Naive thymus-derived CD8-positive, alpha-beta T cell (primary cell): ENCODE data around the gene SNX11. TPM values are rescaled to one million over a fixed set of nuclear protein-coding genes. Genes with fewer than 3 reads are reported as not detected.
"Not testable (repeated sequence)": the region's sequence is repeated elsewhere in the genome, so short reads cannot be mapped to it uniquely, and the experiment has no call there.

Experiments
- ATAC-seq, 2 donors: fragments of 150-1000 bp; cut with Tn5 transposase in 1 of 2; sonication (Bioruptor Pico), chemical (Tn5 transposase) in 1 of 2; 1 replicate in 1 of 2; 2 replicates in 1 of 2; pipeline ENCODE4 v1.10.0; 2021; ENCODE audit warnings: mild to moderate bottlenecking in 2 of 2, moderate library complexity in 2 of 2
- POLR2A ChIA-PET: fragments of 350-600 bp; sonication (Branson Sonifier 250); formaldehyde crosslinking; loops from one replicate; lab custom pipeline; 2021; ENCODE audit warnings: antibody characterized with exemption; lab: Charles Lee
- DNase-seq, 10 donors: peaks; one replicate each; pipeline versions ENCODE4 v3.0.0 to v3.0.0-alpha.2; 2020 to 2022
- H3K27ac Mint-ChIP-seq, 10 donors: one replicate each; pipeline ENCODE4 v1.8.0; 2020 to 2022; ENCODE audit warnings: mild to moderate bottlenecking in 10 of 10, mixed read lengths in 10 of 10, moderate library complexity in 4 of 10, inconsistent platforms in 1 of 10
- H3K27me3 Mint-ChIP-seq, 5 donors: one replicate each; pipeline ENCODE4 v1.8.0; 2021 to 2022; ENCODE audit warnings: mixed read lengths in 5 of 5
- H3K36me3 Mint-ChIP-seq, 3 donors: one replicate each; pipeline ENCODE4 v1.8.0; 2020 to 2022; ENCODE audit warnings: mixed read lengths in 3 of 3, mild to moderate bottlenecking in 2 of 3, inconsistent platforms in 1 of 3
- H3K4me1 Mint-ChIP-seq, 4 donors: one replicate each; pipeline ENCODE4 v1.8.0; 2021 to 2022; ENCODE audit warnings: mixed read lengths in 4 of 4
- H3K4me3 Mint-ChIP-seq, 10 donors: one replicate each; pipeline ENCODE4 v1.8.0; 2020 to 2022; ENCODE audit warnings: mild to moderate bottlenecking in 10 of 10, mixed read lengths in 10 of 10, moderate library complexity in 6 of 10, inconsistent platforms in 1 of 10
- H3K9me3 Mint-ChIP-seq, 9 donors: one replicate each; pipeline ENCODE4 v1.8.0; 2020 to 2022; ENCODE audit warnings: mixed read lengths in 9 of 9, mild to moderate bottlenecking in 3 of 9, inconsistent platforms in 1 of 9, moderate library complexity in 1 of 9
- polyA plus RNA-seq, 3 donors: library from polyadenylated mRNA; unstranded; fragments of 300-500 nt; fragmentation: Illumina TruSeq; gene quantifications; one replicate each; pipeline ENCODE4 v1.2.3, GENCODE V29; 2021
- total RNA-seq, 8 experiments: library from RNA in 2 of 8; stranded (reverse) in 2 of 8; gene quantifications; one replicate each; pipeline ENCODE4 v1.2.3 and lab custom pipeline; 2021 to 2026

Gene SNX11
- total RNA-seq (10 to 100 TPM; 19.5 to 20.9 TPM), polyA plus RNA-seq (10 to 100 TPM; 18.8 to 28.3 (median 25.6) TPM), total RNA-seq (lab: John Stamatoyannopoulos, UW) (9.3 to 41.4 (median 19.7) reads per million in 6 experiments)

DNA sequence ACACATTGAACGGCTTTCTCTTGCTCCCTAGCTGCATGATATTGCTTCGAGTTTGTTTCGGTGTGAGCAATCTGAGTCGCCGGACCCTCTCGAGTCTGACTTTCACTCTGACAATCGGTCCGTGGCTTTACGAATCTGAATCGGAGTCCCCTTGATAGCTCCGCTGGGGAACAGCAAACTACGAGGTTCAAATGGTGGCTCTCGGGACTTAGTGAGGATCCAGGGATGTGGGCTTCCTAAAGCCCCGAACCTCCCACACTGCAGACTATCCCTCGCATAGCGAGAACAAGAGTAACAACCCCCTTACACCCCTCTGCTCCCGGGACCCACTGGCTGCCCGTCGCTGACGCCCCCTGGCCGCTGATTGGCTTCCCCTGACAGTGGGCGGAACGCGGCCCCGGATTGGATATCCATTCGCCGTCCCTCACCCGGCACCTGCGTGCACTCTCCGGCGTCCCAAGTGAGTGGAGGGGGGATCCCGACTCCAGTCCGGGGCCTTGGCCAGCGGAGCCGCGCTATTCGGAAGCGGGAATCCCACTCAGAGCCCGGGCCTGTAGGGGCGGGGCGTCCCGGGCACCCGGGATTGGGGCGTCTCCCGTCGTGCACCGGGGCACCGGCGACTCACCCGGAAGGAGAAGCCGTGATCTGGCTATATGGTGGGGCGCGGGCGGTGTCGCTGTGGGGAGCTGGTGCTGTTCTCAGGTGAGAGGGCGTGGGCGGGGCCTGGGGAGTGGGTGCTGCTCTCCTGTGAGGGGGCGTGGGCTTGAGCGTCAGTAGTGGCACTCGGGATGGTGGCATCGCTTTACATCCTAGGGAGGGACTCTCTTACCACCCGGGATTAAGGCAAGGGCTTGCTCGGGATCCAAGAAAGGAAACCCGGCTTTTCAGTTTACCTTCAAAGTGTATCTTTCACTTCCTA is at the start of gene SNX11:
Gene SNX11, plus strand, starts transcription at position 630 of the 919 bp plus-strand sequence. CDS start 4,278 bp downstream, outside the sequence.
- peak; percentile 86 to 99 (median 94) for DNase-seq
- Mint-ChIP-seq H3K4me1 (peaks cover 33 to 70% (median 69%) of the 10 kb centered on the region in 4 donors), H3K36me3 (peaks cover 0 to 4% (median 0%) of the 10 kb centered on the region in 3 donors), H3K4me3 (peak within 1 kb of the TSS; percentile 94 to 98 (median 96)), H3K27me3 (no peaks in the 10 kb centered on the region), H3K9me3 (peaks cover 0 to 2% (median 0%) of the 10 kb centered on the region in 9 donors), H3K27ac (peak within 1 kb of the TSS; percentile 88 to 97 (median 94))
- POLR2A ChIA-PET = interaction anchor here (0.5 to 1.5 kb wide), 11 partner anchors 9 to 1570 kb away, joined by 3 to 6 read pairs (median 4); partner anchors contain the start of genes LRRC46, MRPL10 and NFE2L1
- ATAC-seq = peak; percentile 92

DNA sequence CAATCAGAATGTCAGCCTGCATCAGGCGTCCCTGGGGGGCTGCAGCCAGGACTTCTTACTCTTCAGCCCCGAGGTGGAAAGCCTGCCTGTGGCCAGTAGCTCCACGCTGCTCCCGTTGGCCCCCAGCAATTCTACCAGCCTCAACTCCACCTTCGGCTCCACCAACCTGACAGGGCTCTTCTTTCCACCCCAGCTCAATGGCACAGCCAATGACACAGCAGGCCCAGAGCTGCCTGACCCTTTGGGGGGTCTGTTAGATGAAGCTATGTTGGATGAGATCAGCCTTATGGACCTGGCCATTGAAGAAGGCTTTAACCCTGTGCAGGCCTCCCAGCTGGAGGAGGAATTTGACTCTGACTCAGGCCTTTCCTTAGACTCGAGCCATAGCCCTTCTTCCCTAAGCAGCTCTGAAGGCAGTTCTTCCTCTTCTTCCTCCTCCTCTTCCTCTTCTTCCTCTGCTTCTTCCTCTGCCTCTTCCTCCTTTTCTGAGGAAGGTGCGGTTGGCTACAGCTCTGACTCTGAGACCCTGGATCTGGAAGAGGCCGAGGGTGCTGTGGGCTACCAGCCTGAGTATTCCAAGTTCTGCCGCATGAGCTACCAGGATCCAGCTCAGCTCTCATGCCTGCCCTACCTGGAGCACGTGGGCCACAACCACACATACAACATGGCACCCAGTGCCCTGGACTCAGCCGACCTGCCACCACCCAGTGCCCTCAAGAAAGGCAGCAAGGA is 49.0 kb upstream of the SNX11 start:
- peak overlapping the region in 1 of 10 donors; percentile 10 for H3K27ac Mint-ChIP-seq
- DNase-seq = no peak
- H3K36me3 Mint-ChIP-seq = peaks cover 5 to 78% (median 12%) of the 10 kb centered on the region in 3 donors
- H3K27me3 Mint-ChIP-seq = no peaks in the 10 kb centered on the region
- peaks cover 17 to 24% (median 20%) of the 10 kb centered on the region in 4 donors for H3K4me1 Mint-ChIP-seq
- no peak for ATAC-seq
- H3K4me3 Mint-ChIP-seq = no peak overlapping the region
- H3K9me3 Mint-ChIP-seq = no peaks in the 10 kb centered on the region
- POLR2A ChIA-PET = interaction anchor here (1.2 to 1.8 kb wide), 2 partner anchors 9 to 11 kb away, joined by 3 to 6 read pairs; partner anchors contain the start of gene NFE2L1

DNA sequence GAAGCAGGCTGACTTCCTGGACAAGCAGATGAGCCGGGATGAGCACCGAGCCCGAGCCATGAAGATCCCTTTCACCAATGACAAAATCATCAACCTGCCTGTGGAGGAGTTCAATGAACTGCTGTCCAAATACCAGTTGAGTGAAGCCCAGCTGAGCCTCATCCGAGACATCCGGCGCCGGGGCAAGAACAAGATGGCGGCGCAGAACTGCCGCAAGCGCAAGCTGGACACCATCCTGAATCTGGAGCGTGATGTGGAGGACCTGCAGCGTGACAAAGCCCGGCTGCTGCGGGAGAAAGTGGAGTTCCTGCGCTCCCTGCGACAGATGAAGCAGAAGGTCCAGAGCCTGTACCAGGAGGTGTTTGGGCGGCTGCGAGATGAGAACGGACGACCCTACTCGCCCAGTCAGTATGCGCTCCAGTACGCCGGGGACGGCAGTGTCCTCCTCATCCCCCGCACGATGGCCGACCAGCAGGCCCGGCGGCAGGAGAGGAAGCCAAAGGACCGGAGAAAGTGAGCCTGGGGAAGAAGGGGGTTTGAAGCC is 48.4 kb upstream of the SNX11 start:
- no peak for DNase-seq
- POLR2A ChIA-PET = interaction anchor here (1.8 kb wide), 1 partner anchor 12 kb away, joined by 6 read pairs; the partner anchor contains the start of gene NFE2L1
- H3K36me3 Mint-ChIP-seq = peaks cover 5 to 81% (median 12%) of the 10 kb centered on the region in 3 donors
- no peaks in the 10 kb centered on the region for H3K9me3 Mint-ChIP-seq
- no peak overlapping the region for H3K4me3 Mint-ChIP-seq
- ATAC-seq = no peak
- H3K27me3 Mint-ChIP-seq = no peaks in the 10 kb centered on the region
- H3K27ac Mint-ChIP-seq = no peak overlapping the region
- H3K4me1 Mint-ChIP-seq = peaks cover 16 to 20% (median 18%) of the 10 kb centered on the region in 4 donors

DNA sequence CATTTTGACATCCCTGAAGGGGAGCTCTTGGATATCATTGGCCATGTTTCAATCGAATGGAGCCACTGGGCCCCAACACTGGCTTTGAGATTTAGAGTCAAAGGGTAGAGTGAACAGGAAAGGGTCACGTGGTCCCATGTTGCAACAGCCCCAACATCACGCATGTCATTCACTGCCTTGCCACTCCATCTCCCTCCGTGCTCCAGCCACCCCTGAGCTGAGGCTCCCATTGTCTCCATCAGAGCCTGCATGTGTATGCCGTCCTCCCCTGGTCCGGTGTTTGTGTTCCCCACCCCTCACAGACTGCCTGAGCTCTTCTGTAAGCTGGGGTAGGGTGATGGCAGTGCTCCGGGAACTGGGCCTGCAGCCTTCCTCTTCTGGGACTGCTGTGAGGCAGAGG is 47.3 kb upstream of the SNX11 start:
- peaks cover 5 to 86% (median 16%) of the 10 kb centered on the region in 3 donors for H3K36me3 Mint-ChIP-seq
- no peak for DNase-seq
- POLR2A ChIA-PET = no interaction called here
- H3K9me3 Mint-ChIP-seq = no peaks in the 10 kb centered on the region
- peak overlapping the region in 1 of 10 donors; percentile 40 for H3K27ac Mint-ChIP-seq
- no peak for ATAC-seq
- no peak overlapping the region for H3K4me3 Mint-ChIP-seq
- peaks cover 13 to 16% (median 15%) of the 10 kb centered on the region in 4 donors for H3K4me1 Mint-ChIP-seq
- H3K27me3 Mint-ChIP-seq = no peaks in the 10 kb centered on the region

DNA sequence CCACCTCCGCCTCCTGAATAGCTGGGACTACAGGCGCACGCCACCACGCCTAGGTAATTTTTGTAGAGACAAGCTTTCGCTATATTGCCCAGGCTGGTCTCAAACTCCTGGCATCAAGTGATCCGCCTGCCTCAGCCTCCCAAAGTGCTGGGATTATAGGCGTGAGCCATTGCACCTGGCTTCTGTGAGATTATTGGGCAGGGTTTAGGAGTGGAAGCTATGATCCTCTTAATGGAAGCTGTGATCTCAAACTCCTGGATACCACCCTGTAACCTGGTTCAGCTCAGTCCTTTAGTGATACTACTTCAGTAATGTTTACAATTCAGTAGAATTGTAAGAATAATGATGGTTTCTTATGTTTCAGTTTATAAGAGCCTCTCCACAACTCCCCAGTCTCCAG is 45.3 kb upstream of the SNX11 start:
- no peaks in the 10 kb centered on the region for H3K27me3 Mint-ChIP-seq
- peaks cover 0 to 8% (median 4%) of the 10 kb centered on the region in 4 donors for H3K4me1 Mint-ChIP-seq
- H3K36me3 Mint-ChIP-seq = peaks cover 5 to 84% (median 11%) of the 10 kb centered on the region in 3 donors
- POLR2A ChIA-PET = no interaction called here
- H3K9me3 Mint-ChIP-seq = no peaks in the 10 kb centered on the region
- ATAC-seq (no peak), DNase-seq (no peak)
- no peak overlapping the region for H3K27ac Mint-ChIP-seq
- H3K4me3 Mint-ChIP-seq = no peak overlapping the region

DNA sequence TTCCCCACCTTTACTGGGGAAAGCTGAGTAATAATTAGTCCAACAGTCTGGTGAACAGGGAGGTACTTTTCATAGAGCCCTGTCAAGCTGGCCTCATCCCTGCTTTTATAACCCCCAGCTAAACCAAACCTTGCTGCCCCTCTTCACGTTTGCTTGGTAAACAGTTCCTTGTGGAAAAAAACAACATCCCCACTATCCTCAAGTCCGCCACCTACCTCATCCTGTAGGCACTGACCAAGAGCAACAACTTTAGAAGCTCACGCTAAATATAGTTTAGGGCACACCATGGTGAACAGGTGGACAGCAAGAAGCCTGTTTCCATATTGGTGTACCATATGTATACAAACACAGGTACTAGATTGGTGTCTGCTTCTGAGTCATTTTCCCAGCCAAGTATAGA is 42.9 kb upstream of the SNX11 start:
- no peak overlapping the region for H3K4me3 Mint-ChIP-seq
- peaks cover 0 to 73% (median 9%) of the 10 kb centered on the region in 3 donors for H3K36me3 Mint-ChIP-seq
- POLR2A ChIA-PET = no interaction called here
- ATAC-seq (no peak), DNase-seq (no peak)
- H3K27me3 Mint-ChIP-seq = no peaks in the 10 kb centered on the region
- H3K4me1 Mint-ChIP-seq = peaks cover 0 to 8% (median 2%) of the 10 kb centered on the region in 4 donors
- peak overlapping the region in 4 of 10 donors; percentile 4 to 66 (median 14) for H3K27ac Mint-ChIP-seq
- H3K9me3 Mint-ChIP-seq = no peaks in the 10 kb centered on the region

DNA sequence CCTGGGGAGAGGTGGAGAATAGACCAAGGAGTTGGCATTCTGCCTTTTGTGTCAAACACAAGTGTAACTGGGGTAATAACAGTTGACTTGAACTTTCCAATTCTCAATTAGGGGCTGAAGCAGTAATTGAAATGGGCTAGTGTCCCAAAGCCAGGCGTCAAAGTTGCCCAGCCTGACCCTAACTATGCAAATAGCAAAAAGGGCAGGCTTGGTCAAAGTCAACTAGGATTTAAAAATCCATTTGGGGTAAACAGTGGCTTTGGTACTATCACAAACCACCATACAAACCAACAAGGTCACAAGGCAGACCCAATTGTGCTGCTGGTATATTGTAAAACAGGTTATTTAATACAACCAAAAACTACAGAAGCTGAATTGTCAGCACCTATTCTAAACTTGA is 41.4 kb upstream of the SNX11 start:
- Mint-ChIP-seq H3K9me3 (no peaks in the 10 kb centered on the region), H3K27me3 (no peaks in the 10 kb centered on the region), H3K36me3 (peaks cover 0 to 74% (median 6%) of the 10 kb centered on the region in 3 donors), H3K4me3 (no peak overlapping the region), H3K27ac (peak overlapping the region in 1 of 10 donors; percentile 53), H3K4me1 (peaks cover 0 to 7% (median 0%) of the 10 kb centered on the region in 4 donors)
- POLR2A ChIA-PET = no interaction called here
- no peak for DNase-seq
- no peak for ATAC-seq

- POLR2A ChIA-PET = no interaction called here
- ATAC-seq = no peak
- Mint-ChIP-seq H3K36me3 (peaks cover 0 to 74% (median 6%) of the 10 kb centered on the region in 3 donors), H3K27me3 (no peaks in the 10 kb centered on the region), H3K27ac (peak overlapping the region in 2 of 10 donors; percentile 53 to 67), H3K4me3 (no peak overlapping the region), H3K4me1 (peaks cover 0 to 5% (median 0%) of the 10 kb centered on the region in 4 donors), H3K9me3 (no peaks in the 10 kb centered on the region)
- no peak for DNase-seq
Observed at GRCh38 chr17:48066656-48067055, 40.9 kb upstream of the SNX11 start.

GRCh38 chr17:48067245-48067644 is 40.3 kb upstream of the SNX11 start:
- H3K9me3 Mint-ChIP-seq = no peaks in the 10 kb centered on the region
- ATAC-seq = no peak
- H3K4me1 Mint-ChIP-seq = peaks cover 0 to 5% (median 0%) of the 10 kb centered on the region in 4 donors
- DNase-seq = no peak
- H3K36me3 Mint-ChIP-seq = peaks cover 0 to 69% (median 6%) of the 10 kb centered on the region in 3 donors
- H3K27me3 Mint-ChIP-seq = no peaks in the 10 kb centered on the region
- POLR2A ChIA-PET = no interaction called here
- no peak overlapping the region for H3K4me3 Mint-ChIP-seq
- H3K27ac Mint-ChIP-seq = no peak overlapping the region

- H3K9me3 Mint-ChIP-seq, ATAC-seq: not testable (repeated sequence)
- POLR2A ChIA-PET = interaction anchor here (1.5 kb wide), 1 partner anchor 20 kb away, joined by 5 read pairs; the partner anchor contains the start of gene NFE2L1
Observed at GRCh38 chr17:48067808-48068207, 39.8 kb upstream of the SNX11 start.

GRCh38 chr17:48068491-48068961 is 39.0 kb upstream of the SNX11 start:
- H3K4me1 Mint-ChIP-seq = peaks cover 0 to 5% (median 0%) of the 10 kb centered on the region in 4 donors
- H3K27me3 Mint-ChIP-seq = no peaks in the 10 kb centered on the region
- peaks cover 0 to 69% (median 6%) of the 10 kb centered on the region in 3 donors for H3K36me3 Mint-ChIP-seq
- POLR2A ChIA-PET = interaction anchor here (1.5 kb wide), 1 partner anchor 20 kb away, joined by 5 read pairs; the partner anchor contains the start of gene NFE2L1
- H3K4me3 Mint-ChIP-seq = no peak overlapping the region
- DNase-seq (no peak), ATAC-seq (no peak)
- H3K27ac Mint-ChIP-seq = peak overlapping the region in 3 of 10 donors; percentile 18 to 78 (median 40)
- H3K9me3 Mint-ChIP-seq = no peaks in the 10 kb centered on the region

More at GRCh38 chr17:48067808-48068207, 39.8 kb upstream of the SNX11 start:
- H3K27me3 Mint-ChIP-seq, H3K27ac Mint-ChIP-seq, DNase-seq, H3K4me1 Mint-ChIP-seq, H3K4me3 Mint-ChIP-seq: not testable (repeated sequence)
- peaks cover 0 to 68% (median 6%) of the 10 kb centered on the region in 3 donors for H3K36me3 Mint-ChIP-seq

DNA sequence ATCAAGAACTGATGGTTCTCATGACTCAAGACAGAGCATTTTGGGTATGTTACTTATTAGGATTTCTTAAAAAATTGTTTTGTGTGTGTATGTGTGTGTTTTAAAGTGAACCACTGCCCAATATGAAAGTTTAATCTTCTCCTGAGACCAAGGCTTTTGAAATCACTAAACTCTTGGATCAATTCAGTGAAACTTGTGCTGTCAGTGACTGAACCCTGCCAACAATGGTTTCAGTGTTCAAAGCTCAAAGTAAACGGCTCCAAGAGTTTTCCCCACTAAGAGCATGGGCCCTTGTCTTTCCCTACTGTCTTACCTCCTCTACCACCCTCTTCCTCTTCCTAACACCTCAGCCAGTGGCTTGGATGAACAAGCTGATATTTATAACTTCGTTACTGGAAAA is 37.4 kb upstream of the SNX11 start:
- DNase-seq (no peak), ATAC-seq (no peak)
- H3K36me3 Mint-ChIP-seq = peaks cover 0 to 69% (median 6%) of the 10 kb centered on the region in 3 donors
- peaks cover 0 to 2% (median 0%) of the 10 kb centered on the region in 4 donors for H3K4me1 Mint-ChIP-seq
- POLR2A ChIA-PET = no interaction called here
- no peaks in the 10 kb centered on the region for H3K27me3 Mint-ChIP-seq
- H3K4me3 Mint-ChIP-seq = no peak overlapping the region
- no peak overlapping the region for H3K27ac Mint-ChIP-seq
- H3K9me3 Mint-ChIP-seq = no peaks in the 10 kb centered on the region
